Keratinocyte (primary cell): ENCODE results near the gene PYGM. TPM values are rescaled to one million over a fixed set of nuclear protein-coding genes. Genes with fewer than 3 reads are reported as not detected.

ENCODE experiments used
- DNase-seq: peaks from one replicate; pipeline ENCODE4 v3.0.0-alpha.2; 2011; ENCODE audit warnings: low read depth, missing footprints, low spot score
- FAIRE-seq: peaks from 2 replicates; lab custom pipeline; 2011; peaks lifted over from hg19 to GRCh38; lab: Jason Lieb, UNC
- H2AFZ ChIP-seq: 2 replicates; pipeline ENCODE4 v1.6.0; 2012; ENCODE audit warnings: low read length, control low read depth, inconsistent platforms; ENCODE audit not compliant: control insufficient read depth
- H3K27ac ChIP-seq: 2 replicates; pipeline ENCODE4 v1.5.1; 2011; ENCODE audit warnings: low read length; ENCODE audit not compliant: control insufficient read depth, insufficient read depth
- H3K27me3 ChIP-seq: 3 replicates; pipeline ENCODE4 v1.6.0; 2011; ENCODE audit warnings: low read length; ENCODE audit not compliant: control insufficient read depth, insufficient read depth; ENCODE audit errors: extremely low read depth
- H3K36me3 ChIP-seq, 2 experiments: 2 replicates in 1 of 2; 3 replicates in 1 of 2; pipeline ENCODE4 v1.5.1; 2011; ENCODE audit warnings: low read length in 2 of 2, mild to moderate bottlenecking in 1 of 2; ENCODE audit not compliant: control insufficient read depth in 2 of 2, insufficient read depth in 2 of 2; ENCODE audit errors: extremely low read depth in 1 of 2
- H3K4me1 ChIP-seq: 3 replicates; pipeline ENCODE4 v1.5.1; 2011; ENCODE audit warnings: low read length; ENCODE audit not compliant: control insufficient read depth, insufficient read depth; ENCODE audit errors: extremely low read depth
- H3K4me2 ChIP-seq: 3 replicates; pipeline ENCODE4 v1.6.0; 2011; ENCODE audit warnings: low read depth, low read length; ENCODE audit not compliant: control insufficient read depth, insufficient read depth; ENCODE audit errors: extremely low read depth
- H3K4me3 ChIP-seq, 3 experiments: fragments of 200-600 bp in 1 of 3; sonication (generic) in 1 of 3; 2 replicates in 2 of 3; 3 replicates in 1 of 3; pipeline ENCODE4 v1.5.1; 2011 to 2016; ENCODE audit warnings: low read length in 3 of 3, mild to moderate bottlenecking in 3 of 3, control low read depth in 2 of 3, inconsistent platforms in 1 of 3, low read depth in 1 of 3, mixed read lengths in 1 of 3, mixed run types in 1 of 3, moderate library complexity in 1 of 3; ENCODE audit not compliant: control insufficient read depth in 2 of 3, insufficient read depth in 2 of 3; ENCODE audit errors: extremely low read depth in 1 of 3
- H3K79me2 ChIP-seq: 2 replicates; pipeline ENCODE4 v1.6.0; 2012; ENCODE audit warnings: low read length; ENCODE audit not compliant: control insufficient read depth, insufficient read depth
- H3K9ac ChIP-seq: 3 replicates; pipeline ENCODE4 v1.6.0; 2011; ENCODE audit warnings: low read length; ENCODE audit not compliant: control insufficient read depth, insufficient read depth; ENCODE audit errors: extremely low read depth
- H3K9me1 ChIP-seq: 3 replicates; pipeline ENCODE4 v1.6.0; 2011; ENCODE audit warnings: low read length; ENCODE audit not compliant: control insufficient read depth, insufficient read depth; ENCODE audit errors: extremely low read depth
- H3K9me3 ChIP-seq: 2 replicates; pipeline ENCODE4 v1.5.1; 2012; ENCODE audit warnings: low read depth, low read length; ENCODE audit not compliant: control insufficient read depth
- H4K20me1 ChIP-seq: 3 replicates; pipeline ENCODE4 v1.6.0; 2011; ENCODE audit warnings: low read length; ENCODE audit not compliant: control insufficient read depth, insufficient read depth; ENCODE audit errors: extremely low read depth
- EZH2 ChIP-seq: IDR thresholded peaks from one replicate; pipeline ENCODE4 v1.6.1; 2012; ENCODE audit warnings: inconsistent platforms, mild to moderate bottlenecking, low read length, moderate library complexity
- dilution Hi-C: fragments of 300-500 bp; cut with MboI; formaldehyde crosslinking; loops from one replicate; pipeline ENCODE4 v1.7.0; 2020; ENCODE audit warnings: low sequenced_read_pairs; ENCODE audit not compliant: extremely low pct_ligation_motif_present
- polyA plus RNA-seq, 5 experiments: library from polyadenylated mRNA; depleted of rRNA in 3 of 5; stranded (reverse) in 3 of 5; stranded (forward) in 1 of 5; unstranded in 1 of 5; fragments of >200 nt; gene quantifications; 1 replicate in 1 of 5; 2 replicates in 3 of 5; 3 replicates in 1 of 5; pipeline versions ENCODE4 v1.2.1 to v1.2.3, GENCODE V29; 2011 to 2012; ENCODE audit warnings: missing spikeins in 2 of 5, low read depth in 1 of 5, low replicate concordance in 1 of 5
- TF ChIP-seq, protein P1 (sequence below), 3 experiments: IDR thresholded peaks in 1 of 3; conservative IDR thresholded peaks in 1 of 3; optimal IDR thresholded peaks in 1 of 3; 2 replicates in 2 of 3; 3 replicates in 1 of 3; pipeline versions ENCODE3 to v1.5.1; 2011; ENCODE audit warnings: low read length in 3 of 3, mild to moderate bottlenecking in 3 of 3, moderate library complexity in 2 of 3, control low read depth in 1 of 3, inconsistent platforms in 1 of 3; ENCODE audit not compliant: insufficient read depth in 2 of 3; ENCODE audit errors: extremely low read depth in 1 of 3

Gene PYGM
- polyA plus RNA-seq, 1 donor (not counting 4 experiments of a cell fraction or from before 2014, with no cell fraction given): 0.05 TPM

DNA sequence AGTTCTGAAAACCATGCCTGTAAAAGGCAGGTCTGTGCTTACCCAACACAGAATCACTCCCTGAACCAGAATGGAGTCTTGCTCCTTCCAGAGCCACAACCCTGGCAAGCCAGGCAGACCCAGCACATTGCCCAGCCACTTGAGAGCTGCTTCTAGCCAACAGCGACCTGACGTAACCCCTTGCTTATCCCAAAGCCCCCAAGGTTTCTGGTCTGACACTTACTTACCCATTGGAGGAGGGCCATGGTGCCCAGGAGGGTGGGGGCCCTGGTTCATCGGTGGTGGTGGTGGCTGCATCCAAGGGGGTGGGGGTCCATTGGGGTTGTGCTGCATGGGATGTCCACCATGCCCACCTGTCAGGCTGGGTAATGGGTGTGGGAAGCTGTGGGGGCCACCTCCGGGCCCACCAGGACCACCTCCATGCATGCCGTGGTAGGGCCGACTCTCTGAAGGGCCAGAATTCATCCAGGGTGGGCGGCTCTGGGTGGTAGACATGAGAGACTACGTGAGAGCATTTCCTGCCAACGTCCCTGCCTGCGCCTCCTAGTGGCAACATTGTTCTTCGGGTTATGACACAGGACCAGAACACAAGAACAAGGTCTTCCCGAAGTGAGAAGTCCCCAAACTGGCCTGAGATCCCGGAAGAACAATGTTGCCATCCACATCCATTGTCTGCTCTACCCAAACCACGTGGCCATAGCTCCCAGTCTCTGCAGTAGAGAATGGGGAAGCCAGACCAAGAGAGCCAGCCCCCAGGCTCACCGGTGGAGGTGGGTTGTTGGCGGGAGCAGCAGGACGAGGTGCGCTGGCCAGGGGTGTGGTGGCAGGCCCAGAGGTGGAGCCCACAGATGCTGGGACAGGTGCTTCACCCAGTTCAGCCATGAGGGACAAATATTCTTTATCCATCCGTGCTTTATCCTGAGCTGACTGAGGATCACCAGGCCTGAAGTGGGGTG, 7.8 kb upstream of the PYGM start:
- no peak for FAIRE-seq
- H3K27me3 ChIP-seq: no peaks in the 10 kb centered on the region
- no peak for TF ChIP-seq EZH2
- TF ChIP-seq, protein P1, sequence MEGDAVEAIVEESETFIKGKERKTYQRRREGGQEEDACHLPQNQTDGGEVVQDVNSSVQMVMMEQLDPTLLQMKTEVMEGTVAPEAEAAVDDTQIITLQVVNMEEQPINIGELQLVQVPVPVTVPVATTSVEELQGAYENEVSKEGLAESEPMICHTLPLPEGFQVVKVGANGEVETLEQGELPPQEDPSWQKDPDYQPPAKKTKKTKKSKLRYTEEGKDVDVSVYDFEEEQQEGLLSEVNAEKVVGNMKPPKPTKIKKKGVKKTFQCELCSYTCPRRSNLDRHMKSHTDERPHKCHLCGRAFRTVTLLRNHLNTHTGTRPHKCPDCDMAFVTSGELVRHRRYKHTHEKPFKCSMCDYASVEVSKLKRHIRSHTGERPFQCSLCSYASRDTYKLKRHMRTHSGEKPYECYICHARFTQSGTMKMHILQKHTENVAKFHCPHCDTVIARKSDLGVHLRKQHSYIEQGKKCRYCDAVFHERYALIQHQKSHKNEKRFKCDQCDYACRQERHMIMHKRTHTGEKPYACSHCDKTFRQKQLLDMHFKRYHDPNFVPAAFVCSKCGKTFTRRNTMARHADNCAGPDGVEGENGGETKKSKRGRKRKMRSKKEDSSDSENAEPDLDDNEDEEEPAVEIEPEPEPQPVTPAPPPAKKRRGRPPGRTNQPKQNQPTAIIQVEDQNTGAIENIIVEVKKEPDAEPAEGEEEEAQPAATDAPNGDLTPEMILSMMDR (optimal IDR thresholded peaks at IDR 0.05 in 1 of 3, IDR thresholded peaks at IDR 0.05 in 1 of 3, conservative IDR thresholded peaks at IDR 0.05 in 1 of 3; ENCODE audit: extremely low read depth in 1 of 3, insufficient read depth in 2 of 3, low read length in 3 of 3): peak; percentile 76 to 78 (median 77)
- peaks cover 17% of the 10 kb centered on the region for H3K4me1 ChIP-seq
- H3K4me2 ChIP-seq: no peak overlapping the region
- peaks cover 3% of the 10 kb centered on the region for H3K9me1 ChIP-seq
- H3K4me3 ChIP-seq: no peak overlapping the region
- H3K9ac ChIP-seq: no peak overlapping the region
- dilution Hi-C loops: no loop called here
- peaks cover 33% of the 10 kb centered on the region for H4K20me1 ChIP-seq
- no peaks in the 10 kb centered on the region for H3K9me3 ChIP-seq
- no peak overlapping the region for H2AFZ ChIP-seq
- H3K27ac ChIP-seq: no peak overlapping the region
- DNase-seq: no peak
- H3K79me2 ChIP-seq: peaks cover 50% of the 10 kb centered on the region
- H3K36me3 ChIP-seq: peaks cover 66 to 86% of the 10 kb centered on the region in 2 experiments

DNA sequence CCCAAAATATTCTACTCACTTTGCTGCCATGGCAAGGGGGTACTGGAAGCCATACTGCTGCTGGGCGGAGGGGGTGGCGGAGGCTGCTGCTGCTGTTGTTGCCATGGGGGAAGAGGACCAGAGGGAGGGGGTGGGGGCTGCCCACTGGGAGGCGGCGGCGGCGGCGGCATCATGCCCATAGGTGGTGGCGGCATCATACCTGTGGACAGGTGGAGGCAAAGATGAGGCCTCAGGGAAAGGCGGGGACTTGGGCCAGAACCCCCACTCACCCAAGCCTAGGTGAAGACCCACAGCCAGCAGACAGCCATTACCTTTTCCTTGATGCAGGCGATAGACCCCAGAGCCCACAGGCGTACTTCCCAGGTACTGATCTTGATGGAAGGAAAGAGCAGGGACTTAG, 7.1 kb upstream of the PYGM start:
- FAIRE-seq: no peak
- H3K9me1 ChIP-seq: peaks cover 3% of the 10 kb centered on the region
- no peaks in the 10 kb centered on the region for H3K27me3 ChIP-seq
- no peak overlapping the region for H3K9ac ChIP-seq
- H3K4me3 ChIP-seq: no peak overlapping the region
- no peak overlapping the region for H2AFZ ChIP-seq
- H3K36me3 ChIP-seq: peaks cover 63 to 89% of the 10 kb centered on the region in 2 experiments
- H3K9me3 ChIP-seq: no peaks in the 10 kb centered on the region
- H3K27ac ChIP-seq: no peak overlapping the region
- H3K4me2 ChIP-seq: no peak overlapping the region
- peaks cover 33% of the 10 kb centered on the region for H4K20me1 ChIP-seq
- peaks cover 44% of the 10 kb centered on the region for H3K79me2 ChIP-seq
- dilution Hi-C loops: no loop called here
- TF ChIP-seq EZH2: no peak
- TF ChIP-seq, protein P1 (optimal IDR thresholded peaks at IDR 0.05 in 1 of 3, IDR thresholded peaks at IDR 0.05 in 1 of 3, conservative IDR thresholded peaks at IDR 0.05 in 1 of 3; ENCODE audit: extremely low read depth in 1 of 3, insufficient read depth in 2 of 3, low read length in 3 of 3): no peak
- peaks cover 24% of the 10 kb centered on the region for H3K4me1 ChIP-seq
- no peak for DNase-seq
